Endodermal cell (in vitro differentiated cells): ENCODE data around the gene STXBP6. TPM values are rescaled to one million over a fixed set of nuclear protein-coding genes. Genes with fewer than 3 reads are reported as not detected.

Experiments used
- DNase-seq: peaks from one replicate; pipeline ENCODE4 v3.0.0-alpha.2; 2017
- H3K27ac ChIP-seq: 2 replicates; pipeline ENCODE4 v1.5.1; 2013; ENCODE audit warnings: mild to moderate bottlenecking, low read depth, low read length, moderate library complexity
- H3K27me3 ChIP-seq: 2 replicates; pipeline ENCODE4 v1.6.1; 2013; ENCODE audit warnings: mild to moderate bottlenecking, low read length, moderate library complexity; ENCODE audit not compliant: insufficient read depth, control insufficient read depth, poor library complexity, severe bottlenecking
- H3K36me3 ChIP-seq: 2 replicates; pipeline ENCODE4 v1.7.0; 2013; ENCODE audit warnings: mild to moderate bottlenecking, low read length, moderate library complexity; ENCODE audit not compliant: control insufficient read depth, insufficient read depth
- H3K4me1 ChIP-seq: one replicate; pipeline ENCODE4 v1.7.0; 2013; ENCODE audit warnings: low read length; ENCODE audit not compliant: control insufficient read depth, insufficient read depth
- H3K4me3 ChIP-seq: 2 replicates; pipeline ENCODE4 v1.5.1; 2013; ENCODE audit warnings: mild to moderate bottlenecking, low read length, moderate library complexity
- H3K9ac ChIP-seq: 2 replicates; pipeline ENCODE4 v1.6.1; 2013; ENCODE audit warnings: mild to moderate bottlenecking, low read length, moderate library complexity; ENCODE audit not compliant: poor library complexity, severe bottlenecking; ENCODE audit errors: extremely low read depth
- H3K9me3 ChIP-seq: 2 replicates; pipeline ENCODE4 v1.6.1; 2013; ENCODE audit warnings: mild to moderate bottlenecking, low read length, moderate library complexity; ENCODE audit not compliant: control insufficient read depth
- H3K27ac Mint-ChIP-seq: 2 replicates; pipeline ENCODE4 v1.8.0; 2020; ENCODE audit warnings: mixed read lengths
- H3K27me3 Mint-ChIP-seq: 2 replicates; pipeline ENCODE4 v1.8.0; 2021; ENCODE audit warnings: mild to moderate bottlenecking, mixed read lengths; ENCODE audit not compliant: insufficient read depth
- H3K36me3 Mint-ChIP-seq: 2 replicates; pipeline ENCODE4 v1.8.0; 2020; ENCODE audit warnings: low read depth, mixed read lengths
- H3K4me1 Mint-ChIP-seq: 2 replicates; pipeline ENCODE4 v1.8.0; 2020; ENCODE audit warnings: mixed read lengths
- H3K4me3 Mint-ChIP-seq: 2 replicates; pipeline ENCODE4 v1.8.0; 2020; ENCODE audit warnings: mild to moderate bottlenecking, moderate library complexity, mixed read lengths
- H3K9me3 Mint-ChIP-seq: 2 replicates; pipeline ENCODE4 v1.8.0; 2020; ENCODE audit warnings: mild to moderate bottlenecking, mixed read lengths
- WGBS, 2 experiments: methylation state at CpG; one replicate each; pipeline versions ENCODE4 v1.1.5 to v1.1.7; 2013; ENCODE audit warnings: missing lambda C conversion rate in 2 of 2, mixed read lengths in 1 of 2; ENCODE audit not compliant: insufficient coverage in 1 of 2, insufficient read length in 1 of 2; 5-methylcytosine and 5-hydroxymethylcytosine counted together
- total RNA-seq, 2 donors: library from RNA; stranded (reverse); fragmentation: NEBNext Ultra II Directional in 1 of 2; extraction: Animal tissue kit (Norgen Biotek cat#: 25700) in 1 of 2; gene quantifications; 2 replicates in 1 of 2; 3 replicates in 1 of 2; pipeline ENCODE4 v1.2.1, GENCODE V29; 2021
- TF ChIP-seq, protein P1 (sequence below): fragments of 200-600 bp; sonication (generic); conservative IDR thresholded peaks from 2 replicates; pipeline ENCODE4 v1.5.0; 2021; ENCODE audit warnings: antibody characterized with exemption, mild to moderate bottlenecking

STXBP6 gene
- total RNA-seq, 2 donors from 2014 or later: 0.64 to 1.5 TPM

DNA sequence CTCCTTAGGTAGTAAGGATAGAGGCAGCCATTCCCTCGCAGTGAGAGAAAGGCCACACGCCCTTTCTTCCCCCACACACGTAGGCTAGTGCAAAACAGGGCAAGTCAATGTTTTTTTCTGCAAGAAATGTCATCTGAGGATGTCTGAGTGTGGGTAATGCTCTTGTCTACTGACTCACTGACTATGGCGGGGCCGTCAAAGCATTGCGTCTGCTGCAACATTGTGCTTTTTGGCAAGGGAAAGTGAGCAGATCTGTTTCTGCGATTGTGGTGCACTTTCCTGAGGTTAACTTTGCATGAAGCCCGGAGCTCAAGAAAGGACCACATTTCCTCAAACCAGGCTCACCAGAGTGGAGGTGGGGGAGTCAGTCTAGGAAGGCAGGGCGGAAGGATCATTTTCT is 234.4 kb downstream of the STXBP6 start:
- peaks cover 11% of the 10 kb centered on the region for H3K4me1 Mint-ChIP-seq
- Histone ChIP-seq H3K9ac (no peak overlapping the region), H3K4me1 (peaks cover 8% of the 10 kb centered on the region), H3K4me3 (no peak overlapping the region), H3K9me3 (no peaks in the 10 kb centered on the region), H3K27ac (no peak overlapping the region), H3K27me3 (no peaks in the 10 kb centered on the region), H3K36me3 (no peaks in the 10 kb centered on the region)
- H3K4me3 Mint-ChIP-seq: no peak overlapping the region
- H3K27me3 Mint-ChIP-seq: peaks cover 2% of the 10 kb centered on the region
- WGBS, 2 experiments: 90 to 100% methylated on average over 4 to 9 of the region's 9 CpGs
- no peaks in the 10 kb centered on the region for H3K9me3 Mint-ChIP-seq
- TF ChIP-seq, protein P1, sequence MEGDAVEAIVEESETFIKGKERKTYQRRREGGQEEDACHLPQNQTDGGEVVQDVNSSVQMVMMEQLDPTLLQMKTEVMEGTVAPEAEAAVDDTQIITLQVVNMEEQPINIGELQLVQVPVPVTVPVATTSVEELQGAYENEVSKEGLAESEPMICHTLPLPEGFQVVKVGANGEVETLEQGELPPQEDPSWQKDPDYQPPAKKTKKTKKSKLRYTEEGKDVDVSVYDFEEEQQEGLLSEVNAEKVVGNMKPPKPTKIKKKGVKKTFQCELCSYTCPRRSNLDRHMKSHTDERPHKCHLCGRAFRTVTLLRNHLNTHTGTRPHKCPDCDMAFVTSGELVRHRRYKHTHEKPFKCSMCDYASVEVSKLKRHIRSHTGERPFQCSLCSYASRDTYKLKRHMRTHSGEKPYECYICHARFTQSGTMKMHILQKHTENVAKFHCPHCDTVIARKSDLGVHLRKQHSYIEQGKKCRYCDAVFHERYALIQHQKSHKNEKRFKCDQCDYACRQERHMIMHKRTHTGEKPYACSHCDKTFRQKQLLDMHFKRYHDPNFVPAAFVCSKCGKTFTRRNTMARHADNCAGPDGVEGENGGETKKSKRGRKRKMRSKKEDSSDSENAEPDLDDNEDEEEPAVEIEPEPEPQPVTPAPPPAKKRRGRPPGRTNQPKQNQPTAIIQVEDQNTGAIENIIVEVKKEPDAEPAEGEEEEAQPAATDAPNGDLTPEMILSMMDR: no peak
- DNase-seq: no peak
- no peaks in the 10 kb centered on the region for H3K36me3 Mint-ChIP-seq
- no peak overlapping the region for H3K27ac Mint-ChIP-seq

DNA sequence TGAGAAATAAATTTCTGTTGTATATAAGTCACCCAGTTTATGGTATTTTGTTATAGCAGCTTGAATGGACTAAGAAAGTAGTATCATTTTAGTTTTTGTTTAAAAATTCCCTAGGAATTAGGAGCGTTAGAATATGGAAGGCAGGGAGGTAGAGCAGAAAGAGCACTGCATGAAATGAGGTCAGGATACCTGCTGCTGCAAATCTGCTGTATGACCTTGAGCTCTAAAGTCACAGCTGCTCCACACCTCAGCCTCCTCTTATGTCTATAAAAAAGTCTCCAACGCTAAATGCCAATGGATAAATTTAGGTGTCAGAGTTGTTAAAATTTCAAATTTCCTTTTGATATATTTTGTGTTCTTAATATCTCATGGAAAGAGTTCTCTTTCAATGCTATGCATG is 235.0 kb downstream of the STXBP6 start:
- no peak for DNase-seq
- H3K27ac Mint-ChIP-seq: no peak overlapping the region
- peaks cover 2% of the 10 kb centered on the region for H3K27me3 Mint-ChIP-seq
- TF ChIP-seq, protein P1: no peak
- Histone ChIP-seq H3K4me3 (no peak overlapping the region), H3K36me3 (no peaks in the 10 kb centered on the region), H3K9me3 (no peaks in the 10 kb centered on the region), H3K27me3 (no peaks in the 10 kb centered on the region), H3K27ac (no peak overlapping the region), H3K9ac (no peak overlapping the region), H3K4me1 (peaks cover 8% of the 10 kb centered on the region)
- H3K4me3 Mint-ChIP-seq: no peak overlapping the region
- no peaks in the 10 kb centered on the region for H3K36me3 Mint-ChIP-seq
- WGBS, 2 experiments: 91% methylated on average over 2 of the region's 2 CpGs; no CpG with 5 or more reads in 1 of the 2 experiments
- no peaks in the 10 kb centered on the region for H3K9me3 Mint-ChIP-seq
- H3K4me1 Mint-ChIP-seq: peaks cover 11% of the 10 kb centered on the region

DNA sequence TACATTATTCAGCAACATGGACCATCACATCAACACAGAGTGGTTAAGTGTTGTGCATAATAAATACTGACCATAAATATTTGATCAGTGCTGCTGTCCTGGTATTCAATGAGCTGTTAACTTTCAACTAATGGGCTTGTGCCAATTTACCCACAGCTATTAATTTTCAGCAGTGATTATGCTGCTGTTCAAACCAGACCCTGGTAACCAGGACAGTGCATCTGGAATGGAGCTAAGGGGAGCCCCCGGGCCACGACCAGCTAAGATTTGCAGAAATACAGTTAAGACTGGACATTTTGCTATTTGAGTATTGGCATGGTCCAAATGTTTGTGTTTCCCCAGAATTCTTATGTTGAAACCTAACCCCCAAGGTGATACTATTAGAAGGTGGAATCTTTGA is 235.6 kb downstream of the STXBP6 start:
- no peaks in the 10 kb centered on the region for H3K9me3 ChIP-seq
- H3K4me1 Mint-ChIP-seq: peaks cover 11% of the 10 kb centered on the region
- H3K27me3 Mint-ChIP-seq: no peaks in the 10 kb centered on the region
- TF ChIP-seq, protein P1: no peak
- H3K4me3 Mint-ChIP-seq: no peak overlapping the region
- no peaks in the 10 kb centered on the region for H3K36me3 Mint-ChIP-seq
- no peak overlapping the region for H3K27ac Mint-ChIP-seq
- peaks cover 8% of the 10 kb centered on the region for H3K4me1 ChIP-seq
- no peaks in the 10 kb centered on the region for H3K27me3 ChIP-seq
- no peak overlapping the region for H3K4me3 ChIP-seq
- DNase-seq: no peak
- WGBS, 2 experiments: 94 to 100% methylated on average over 1 to 2 of the region's 2 CpGs
- no peak overlapping the region for H3K9ac ChIP-seq
- no peaks in the 10 kb centered on the region for H3K9me3 Mint-ChIP-seq
- H3K27ac ChIP-seq: no peak overlapping the region
- no peaks in the 10 kb centered on the region for H3K36me3 ChIP-seq
